Astrocyte of the cerebellum (primary cell): Measurements from ENCODE around the gene CSF2RB.

ENCODE experiments used
- DNase-seq: peaks from one replicate; pipeline ENCODE4 v3.0.0-alpha.2; 2011; ENCODE audit warnings: low read depth
- H3K4me3 ChIP-seq: 2 replicates; pipeline ENCODE4 v1.5.1; 2011; ENCODE audit warnings: mild to moderate bottlenecking, low read depth, low read length, moderate library complexity
- in situ Hi-C: cut with HindIII; loops from 2 replicates; pipeline ENCODE4 v1.10.0; 2017; ENCODE audit warnings: low sequenced_read_pairs
- TF ChIP-seq, protein P1 (sequence below): IDR thresholded peaks from 2 replicates; pipeline ENCODE4 v1.5.1; 2012; ENCODE audit warnings: low read length, low read depth, moderate library complexity, mild to moderate bottlenecking; ENCODE audit errors: missing control alignments

Gene CSF2RB

DNA sequence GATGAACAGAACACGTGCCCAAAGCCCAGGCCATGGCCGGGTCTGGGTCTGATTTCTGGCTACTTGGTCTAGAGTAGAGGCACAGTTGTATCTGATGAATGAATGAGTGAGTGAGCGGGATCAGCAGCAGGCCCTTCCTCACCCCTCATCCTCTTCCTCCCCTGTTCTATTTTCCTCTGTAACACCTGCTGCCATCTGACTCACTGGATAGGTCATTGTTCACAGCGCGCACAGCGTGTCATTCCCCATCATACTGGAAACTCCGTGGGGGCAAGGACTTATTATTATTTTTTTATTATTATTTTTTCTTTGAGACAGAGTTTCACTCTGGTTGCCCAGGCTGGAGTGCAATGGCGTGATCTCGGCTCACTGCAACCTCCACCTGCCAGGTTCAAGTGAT lies 38.7 kb upstream of the CSF2RB start:
- in situ Hi-C loops = no loop called here
- DNase-seq = no peak
- H3K4me3 ChIP-seq = no peak overlapping the region
- TF ChIP-seq, protein P1, sequence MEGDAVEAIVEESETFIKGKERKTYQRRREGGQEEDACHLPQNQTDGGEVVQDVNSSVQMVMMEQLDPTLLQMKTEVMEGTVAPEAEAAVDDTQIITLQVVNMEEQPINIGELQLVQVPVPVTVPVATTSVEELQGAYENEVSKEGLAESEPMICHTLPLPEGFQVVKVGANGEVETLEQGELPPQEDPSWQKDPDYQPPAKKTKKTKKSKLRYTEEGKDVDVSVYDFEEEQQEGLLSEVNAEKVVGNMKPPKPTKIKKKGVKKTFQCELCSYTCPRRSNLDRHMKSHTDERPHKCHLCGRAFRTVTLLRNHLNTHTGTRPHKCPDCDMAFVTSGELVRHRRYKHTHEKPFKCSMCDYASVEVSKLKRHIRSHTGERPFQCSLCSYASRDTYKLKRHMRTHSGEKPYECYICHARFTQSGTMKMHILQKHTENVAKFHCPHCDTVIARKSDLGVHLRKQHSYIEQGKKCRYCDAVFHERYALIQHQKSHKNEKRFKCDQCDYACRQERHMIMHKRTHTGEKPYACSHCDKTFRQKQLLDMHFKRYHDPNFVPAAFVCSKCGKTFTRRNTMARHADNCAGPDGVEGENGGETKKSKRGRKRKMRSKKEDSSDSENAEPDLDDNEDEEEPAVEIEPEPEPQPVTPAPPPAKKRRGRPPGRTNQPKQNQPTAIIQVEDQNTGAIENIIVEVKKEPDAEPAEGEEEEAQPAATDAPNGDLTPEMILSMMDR = no peak

DNA sequence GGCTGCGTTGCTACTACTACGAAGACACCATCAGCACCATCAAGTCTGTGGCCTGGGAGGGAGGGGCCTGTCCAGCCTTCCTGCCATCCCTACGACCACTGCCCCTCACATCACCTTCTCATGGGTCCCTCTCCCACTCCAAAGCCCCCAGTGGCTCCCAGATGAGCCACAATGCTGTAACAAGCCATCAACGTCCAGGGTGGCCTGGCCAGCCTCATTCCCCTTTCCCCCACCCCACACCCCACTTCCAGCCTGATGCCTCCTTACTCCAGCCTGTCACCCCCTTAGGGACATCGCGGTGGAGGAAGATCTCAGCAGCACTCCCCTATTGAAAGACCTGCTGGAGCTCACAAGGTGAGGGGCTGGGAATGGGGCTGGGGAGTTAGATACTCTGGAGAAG lies 37.7 kb upstream of the CSF2RB start:
- in situ Hi-C loops = no loop called here
- no peak for DNase-seq
- no peak overlapping the region for H3K4me3 ChIP-seq
- TF ChIP-seq, protein P1 = no peak

DNA sequence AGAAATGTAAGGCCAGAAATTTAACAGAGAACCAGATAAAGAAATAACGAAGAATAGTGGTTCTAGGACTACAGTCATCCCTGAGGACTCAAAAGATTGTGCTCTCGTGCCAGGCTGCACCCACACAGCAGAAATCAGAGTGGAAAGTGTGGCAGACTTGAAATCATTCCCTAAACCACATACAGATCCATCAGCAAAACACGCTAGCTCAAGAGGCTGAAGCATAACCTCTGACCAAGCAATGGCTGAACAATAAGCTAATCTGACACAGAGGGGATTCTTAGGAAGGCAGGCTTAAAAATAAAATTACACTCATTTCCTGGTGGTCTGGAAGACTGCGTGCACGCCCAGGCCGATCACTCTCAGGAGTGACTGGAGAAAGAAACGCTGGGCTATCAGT lies 33.7 kb upstream of the CSF2RB start:
- TF ChIP-seq, protein P1 = no peak
- in situ Hi-C loops = no loop called here
- no peak for DNase-seq

DNA sequence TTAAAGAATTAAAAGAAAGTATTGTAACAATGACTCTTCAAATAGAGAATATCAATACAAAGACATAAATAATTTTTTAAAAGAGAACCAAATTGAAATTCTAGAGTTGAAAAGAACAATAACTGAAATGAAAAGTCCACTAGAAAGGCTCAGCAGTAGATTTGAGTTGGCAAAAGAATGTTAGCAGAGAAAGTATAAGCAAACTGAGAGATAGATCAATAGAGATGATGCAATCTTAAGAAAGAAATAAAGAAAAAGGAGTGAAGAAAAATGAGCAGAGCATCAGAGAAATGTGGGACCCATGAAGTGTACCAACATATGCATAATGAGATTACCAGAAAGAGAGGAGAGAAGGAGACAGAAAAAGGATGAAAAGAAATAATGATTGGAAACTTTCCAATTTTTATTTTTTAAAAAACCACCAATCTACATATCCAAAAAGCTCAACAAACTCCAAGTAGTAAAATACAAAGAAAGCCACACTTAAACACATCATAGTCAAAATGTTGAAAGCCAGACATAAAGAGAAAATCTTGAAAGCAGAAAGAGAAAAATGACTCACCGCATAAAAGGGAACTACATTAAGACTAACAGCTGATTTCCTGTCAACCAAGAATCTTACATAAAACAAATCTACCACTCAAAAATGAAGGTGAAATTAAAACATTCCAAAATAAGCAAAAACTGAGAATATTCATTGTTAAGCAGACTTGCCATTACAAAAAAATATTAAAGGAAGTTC lies 31.8 kb upstream of the CSF2RB start:
- TF ChIP-seq, protein P1 = no peak
- DNase-seq = no peak
- H3K4me3 ChIP-seq = no peak overlapping the region
- in situ Hi-C loops = no loop called here

More for the DNA sequence above, 33.7 kb upstream of the CSF2RB start:
- no peak overlapping the region for H3K4me3 ChIP-seq

DNA sequence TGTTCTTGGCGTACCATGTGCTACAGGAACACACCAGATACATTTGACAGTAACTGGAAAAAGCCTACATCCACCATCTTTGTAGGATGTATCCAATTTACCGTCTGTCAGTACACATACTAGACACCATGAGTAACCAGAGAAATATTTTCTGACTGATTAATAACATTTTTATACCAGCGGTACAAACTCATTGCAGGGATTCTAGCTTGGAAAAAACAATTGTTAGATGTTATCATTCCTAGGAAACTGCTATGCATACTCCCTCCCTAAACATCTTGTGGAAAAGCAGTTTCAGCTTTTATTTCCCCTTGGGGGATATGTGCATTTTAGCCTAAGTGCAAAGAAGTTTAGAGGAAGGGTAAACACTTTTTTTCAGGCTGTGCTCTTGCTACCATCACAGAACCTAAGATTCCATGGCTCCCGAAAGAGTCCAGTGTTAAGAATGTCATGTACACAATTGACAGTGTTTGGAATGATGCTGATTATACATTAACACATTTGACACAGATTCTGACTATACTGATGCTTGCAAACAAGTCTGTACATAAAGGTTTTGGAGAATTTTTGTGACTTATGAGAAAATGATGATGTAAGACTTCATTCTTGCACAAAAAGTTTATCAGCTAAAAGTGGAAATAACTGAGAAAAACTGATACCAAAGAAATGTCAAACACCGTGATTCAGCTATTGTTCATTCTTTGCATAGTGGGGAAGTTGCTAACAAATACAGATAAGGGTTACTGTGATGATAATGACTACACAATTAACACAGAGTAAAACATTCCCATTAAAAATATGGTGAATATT lies 28.9 kb upstream of the CSF2RB start:
- in situ Hi-C loops = no loop called here
- no peak for DNase-seq
- TF ChIP-seq, protein P1 = no peak
- no peak overlapping the region for H3K4me3 ChIP-seq

DNA sequence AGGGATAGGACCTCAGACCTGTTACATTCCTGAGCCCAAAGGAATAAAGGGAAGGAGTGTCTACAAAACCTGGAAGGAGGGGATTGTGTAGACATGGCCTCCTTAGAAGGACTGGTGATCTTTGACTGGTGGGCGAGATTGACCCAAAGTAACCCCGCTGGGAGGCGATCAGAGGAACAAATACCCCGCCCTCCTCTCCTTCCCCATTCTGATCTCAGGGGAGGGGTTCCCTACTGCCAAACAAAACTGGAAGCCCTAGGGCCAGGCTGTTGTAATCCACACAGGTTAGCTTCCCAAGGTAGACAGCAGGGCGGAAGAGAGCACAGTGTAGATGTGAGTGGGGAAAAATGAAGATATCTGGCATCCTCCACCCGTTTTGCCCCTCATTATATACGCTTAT lies 28.0 kb upstream of the CSF2RB start:
- TF ChIP-seq, protein P1 = no peak
- no peak for DNase-seq
- in situ Hi-C loops = no loop called here
- H3K4me3 ChIP-seq = no peak overlapping the region
